Gastrocnemius medialis (tissue), 4 donors: ENCODE measurements around the gene CYP4F11.

ENCODE experiments used
- CTCF ChIP-seq, 5 experiments: fragments of 450-650 bp in 3 of 5; fragments of 200-600 bp in 2 of 5; sonication (generic) in 2 of 5; IDR thresholded peaks in 4 of 5; conservative IDR thresholded peaks in 1 of 5; 1 replicate in 4 of 5; 2 replicates in 1 of 5; pipeline ENCODE4 v1.5.1; 2016 to 2019; ENCODE audit warnings: antibody characterized with exemption in 5 of 5, mild to moderate bottlenecking in 3 of 5, moderate library complexity in 3 of 5
- POLR2A ChIP-seq, 2 donors: fragments of 450-650 bp; IDR thresholded peaks; one replicate each; pipeline ENCODE4 v1.6.1; 2017; ENCODE audit warnings: antibody characterized with exemption in 2 of 2, mild to moderate bottlenecking in 2 of 2, moderate library complexity in 2 of 2

DNA sequence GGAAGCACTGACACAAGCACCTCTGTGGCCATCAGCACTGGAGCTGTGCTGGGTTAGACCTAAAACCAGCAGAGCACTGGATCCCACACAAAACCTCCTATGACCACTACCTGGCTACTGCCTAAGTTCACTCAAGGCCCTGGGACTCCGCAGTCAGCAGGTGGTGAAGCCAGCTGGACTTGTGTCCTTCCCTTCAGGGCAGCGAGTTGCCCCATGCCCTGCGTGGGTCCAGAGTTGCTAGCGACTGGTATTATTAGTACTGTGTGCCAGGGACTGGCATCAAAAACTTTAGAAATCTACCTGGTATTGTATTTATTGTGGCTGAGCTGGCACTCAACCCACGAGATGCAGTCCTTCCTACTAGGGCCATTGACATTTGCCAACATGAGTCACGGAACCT, 20.5 kb upstream of the CYP4F11 start:
- TF ChIP-seq CTCF (IDR thresholded peaks at IDR 0.05 in 4 of 5, conservative IDR thresholded peaks at IDR 0.05 in 1 of 5) = no peak
- TF ChIP-seq POLR2A (IDR thresholded peaks at IDR 0.05) = no peak
